ENCODE data around the gene GTF2H4.

DNA sequence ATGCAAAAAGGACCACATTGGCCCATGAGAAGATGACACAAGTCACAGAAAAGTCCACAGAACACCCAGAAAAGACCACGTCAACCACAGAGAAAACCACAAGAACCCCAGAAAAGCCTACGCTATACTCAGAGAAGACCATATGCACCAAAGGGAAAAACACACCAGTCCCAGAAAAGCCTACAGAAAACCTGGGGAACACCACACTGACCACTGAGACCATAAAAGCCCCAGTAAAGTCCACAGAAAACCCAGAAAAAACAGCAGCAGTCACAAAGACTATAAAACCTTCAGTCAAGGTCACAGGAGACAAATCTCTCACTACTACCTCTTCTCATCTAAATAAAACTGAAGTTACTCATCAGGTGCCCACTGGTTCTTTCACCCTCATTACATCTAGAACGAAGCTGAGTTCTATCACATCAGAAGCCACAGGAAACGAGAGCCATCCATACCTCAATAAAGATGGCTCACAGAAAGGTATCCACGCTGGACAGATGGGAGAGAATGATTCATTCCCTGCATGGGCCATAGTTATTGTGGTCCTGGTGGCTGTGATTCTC, 44.0 kb downstream of the GTF2H4 start:
- TF ChIP-seq, protein P1, sequence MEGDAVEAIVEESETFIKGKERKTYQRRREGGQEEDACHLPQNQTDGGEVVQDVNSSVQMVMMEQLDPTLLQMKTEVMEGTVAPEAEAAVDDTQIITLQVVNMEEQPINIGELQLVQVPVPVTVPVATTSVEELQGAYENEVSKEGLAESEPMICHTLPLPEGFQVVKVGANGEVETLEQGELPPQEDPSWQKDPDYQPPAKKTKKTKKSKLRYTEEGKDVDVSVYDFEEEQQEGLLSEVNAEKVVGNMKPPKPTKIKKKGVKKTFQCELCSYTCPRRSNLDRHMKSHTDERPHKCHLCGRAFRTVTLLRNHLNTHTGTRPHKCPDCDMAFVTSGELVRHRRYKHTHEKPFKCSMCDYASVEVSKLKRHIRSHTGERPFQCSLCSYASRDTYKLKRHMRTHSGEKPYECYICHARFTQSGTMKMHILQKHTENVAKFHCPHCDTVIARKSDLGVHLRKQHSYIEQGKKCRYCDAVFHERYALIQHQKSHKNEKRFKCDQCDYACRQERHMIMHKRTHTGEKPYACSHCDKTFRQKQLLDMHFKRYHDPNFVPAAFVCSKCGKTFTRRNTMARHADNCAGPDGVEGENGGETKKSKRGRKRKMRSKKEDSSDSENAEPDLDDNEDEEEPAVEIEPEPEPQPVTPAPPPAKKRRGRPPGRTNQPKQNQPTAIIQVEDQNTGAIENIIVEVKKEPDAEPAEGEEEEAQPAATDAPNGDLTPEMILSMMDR (IDR thresholded peaks at IDR 0.05): no peak
- TF ChIP-seq POLR2A (IDR thresholded peaks at IDR 0.05): no peak

Measured in adrenal gland (tissue), 5 donors.